ENCODE data around the gene WWOX.

DNA sequence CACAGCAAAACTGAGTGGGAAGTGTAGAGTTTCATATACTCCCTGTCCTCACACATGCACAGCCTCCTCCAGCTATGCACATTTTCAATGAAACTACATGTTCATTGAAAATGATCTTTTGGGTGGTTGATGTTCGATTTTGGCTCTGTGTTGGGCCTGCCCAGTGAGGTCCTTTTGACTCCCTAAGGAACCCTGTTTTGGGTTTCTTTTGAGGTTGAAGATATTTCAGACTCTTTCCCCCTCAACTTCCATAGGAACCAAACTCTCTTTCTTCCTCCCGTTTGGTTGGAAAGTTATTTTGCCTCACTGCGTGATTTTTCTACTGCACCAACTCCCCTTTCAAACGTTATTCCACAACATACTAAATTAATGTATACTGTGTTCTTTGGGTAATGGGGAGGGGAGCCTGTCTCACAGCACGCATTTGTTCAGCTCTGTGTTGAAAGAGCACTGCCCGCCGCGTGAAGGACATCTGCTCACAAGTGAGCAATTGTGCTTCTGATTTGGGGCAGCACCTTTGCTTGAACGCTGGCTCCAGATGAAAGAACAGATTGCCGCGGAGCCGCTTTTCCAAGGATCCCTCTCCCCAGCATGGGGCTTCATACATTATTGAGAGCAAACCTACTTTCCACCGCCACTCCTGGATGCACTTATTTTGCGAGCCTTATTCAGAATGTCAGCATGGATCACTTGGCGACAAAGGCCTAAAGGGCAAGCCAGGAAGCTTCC lies 385.9 kb downstream of the WWOX start:
- no peak for TF ChIP-seq RAD21 (conservative IDR thresholded peaks at IDR 0.05 in 1 of 2, IDR thresholded peaks at IDR 0.05 in 1 of 2)
- TF ChIP-seq SMC3 (IDR thresholded peaks at IDR 0.05): no peak
- TF ChIP-seq, protein P1, sequence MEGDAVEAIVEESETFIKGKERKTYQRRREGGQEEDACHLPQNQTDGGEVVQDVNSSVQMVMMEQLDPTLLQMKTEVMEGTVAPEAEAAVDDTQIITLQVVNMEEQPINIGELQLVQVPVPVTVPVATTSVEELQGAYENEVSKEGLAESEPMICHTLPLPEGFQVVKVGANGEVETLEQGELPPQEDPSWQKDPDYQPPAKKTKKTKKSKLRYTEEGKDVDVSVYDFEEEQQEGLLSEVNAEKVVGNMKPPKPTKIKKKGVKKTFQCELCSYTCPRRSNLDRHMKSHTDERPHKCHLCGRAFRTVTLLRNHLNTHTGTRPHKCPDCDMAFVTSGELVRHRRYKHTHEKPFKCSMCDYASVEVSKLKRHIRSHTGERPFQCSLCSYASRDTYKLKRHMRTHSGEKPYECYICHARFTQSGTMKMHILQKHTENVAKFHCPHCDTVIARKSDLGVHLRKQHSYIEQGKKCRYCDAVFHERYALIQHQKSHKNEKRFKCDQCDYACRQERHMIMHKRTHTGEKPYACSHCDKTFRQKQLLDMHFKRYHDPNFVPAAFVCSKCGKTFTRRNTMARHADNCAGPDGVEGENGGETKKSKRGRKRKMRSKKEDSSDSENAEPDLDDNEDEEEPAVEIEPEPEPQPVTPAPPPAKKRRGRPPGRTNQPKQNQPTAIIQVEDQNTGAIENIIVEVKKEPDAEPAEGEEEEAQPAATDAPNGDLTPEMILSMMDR (IDR thresholded peaks at IDR 0.05): no peak
- no peak for TF ChIP-seq KDM5A (IDR thresholded peaks at IDR 0.05)
- TF ChIP-seq, protein P2, sequence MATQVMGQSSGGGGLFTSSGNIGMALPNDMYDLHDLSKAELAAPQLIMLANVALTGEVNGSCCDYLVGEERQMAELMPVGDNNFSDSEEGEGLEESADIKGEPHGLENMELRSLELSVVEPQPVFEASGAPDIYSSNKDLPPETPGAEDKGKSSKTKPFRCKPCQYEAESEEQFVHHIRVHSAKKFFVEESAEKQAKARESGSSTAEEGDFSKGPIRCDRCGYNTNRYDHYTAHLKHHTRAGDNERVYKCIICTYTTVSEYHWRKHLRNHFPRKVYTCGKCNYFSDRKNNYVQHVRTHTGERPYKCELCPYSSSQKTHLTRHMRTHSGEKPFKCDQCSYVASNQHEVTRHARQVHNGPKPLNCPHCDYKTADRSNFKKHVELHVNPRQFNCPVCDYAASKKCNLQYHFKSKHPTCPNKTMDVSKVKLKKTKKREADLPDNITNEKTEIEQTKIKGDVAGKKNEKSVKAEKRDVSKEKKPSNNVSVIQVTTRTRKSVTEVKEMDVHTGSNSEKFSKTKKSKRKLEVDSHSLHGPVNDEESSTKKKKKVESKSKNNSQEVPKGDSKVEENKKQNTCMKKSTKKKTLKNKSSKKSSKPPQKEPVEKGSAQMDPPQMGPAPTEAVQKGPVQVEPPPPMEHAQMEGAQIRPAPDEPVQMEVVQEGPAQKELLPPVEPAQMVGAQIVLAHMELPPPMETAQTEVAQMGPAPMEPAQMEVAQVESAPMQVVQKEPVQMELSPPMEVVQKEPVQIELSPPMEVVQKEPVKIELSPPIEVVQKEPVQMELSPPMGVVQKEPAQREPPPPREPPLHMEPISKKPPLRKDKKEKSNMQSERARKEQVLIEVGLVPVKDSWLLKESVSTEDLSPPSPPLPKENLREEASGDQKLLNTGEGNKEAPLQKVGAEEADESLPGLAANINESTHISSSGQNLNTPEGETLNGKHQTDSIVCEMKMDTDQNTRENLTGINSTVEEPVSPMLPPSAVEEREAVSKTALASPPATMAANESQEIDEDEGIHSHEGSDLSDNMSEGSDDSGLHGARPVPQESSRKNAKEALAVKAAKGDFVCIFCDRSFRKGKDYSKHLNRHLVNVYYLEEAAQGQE (IDR thresholded peaks at IDR 0.05): no peak
